BLaER1 treated with 17β-estradiol and CSF1 and Interleukin-3, amounts not matched to agents 10 nM and 100 nM (cell line): ENCODE measurements around the gene LCOR.

ENCODE experiments used
- H3K27ac ChIP-seq, 11 experiments: shearing (Covaris generic); formaldehyde crosslinking; 2 replicates each; pipeline ENCODE4 v1.8.1; 2022
- H3K27me3 ChIP-seq, 11 experiments: shearing (Covaris generic); formaldehyde crosslinking; 2 replicates each; pipeline ENCODE4 v1.8.1; 2022
- H3K36me3 ChIP-seq, 11 experiments: shearing (Covaris generic); formaldehyde crosslinking; 2 replicates each; pipeline ENCODE4 v1.8.1; 2022
- H3K4me1 ChIP-seq, 10 experiments: shearing (Covaris generic); formaldehyde crosslinking; 2 replicates each; pipeline ENCODE4 v1.8.1; 2022
- H3K4me2 ChIP-seq, 11 experiments: shearing (Covaris generic); formaldehyde crosslinking; 2 replicates each; pipeline ENCODE4 v1.8.1; 2022
- H3K4me3 ChIP-seq, 10 experiments: shearing (Covaris generic); formaldehyde crosslinking; 2 replicates each; pipeline ENCODE4 v1.8.1; 2022
- H3K9ac ChIP-seq, 11 experiments: shearing (Covaris generic); formaldehyde crosslinking; 2 replicates each; pipeline ENCODE4 v1.8.1; 2022
- H3K9me3 ChIP-seq, 11 experiments: shearing (Covaris generic); formaldehyde crosslinking; replicated peaks in 1 of 11; 2 replicates each; pipeline ENCODE4 v1.8.1; 2022
- H4K20me1 ChIP-seq, 11 experiments: shearing (Covaris generic); formaldehyde crosslinking; 2 replicates each; pipeline ENCODE4 v1.8.1; 2022
- Cebpa-rat ChIP-seq, 11 experiments: shearing (Covaris generic); IDR thresholded peaks; 2 replicates each; pipeline ENCODE4 v1.8.1; 2022

LCOR gene

GRCh38 chr10:96820765-96821164, 11.3 kb upstream of the LCOR start:
- TF ChIP-seq Cebpa-rat (IDR thresholded peaks at IDR 0.05) = no peak
- no peak overlapping the region for H3K27ac ChIP-seq
- H3K4me3 ChIP-seq = no peak overlapping the region
- H4K20me1 ChIP-seq = no peaks in the 10 kb centered on the region
- H3K36me3 ChIP-seq = peaks cover 0 to 42% (median 5%) of the 10 kb centered on the region in 11 experiments; a peak in 11 of 22 replicates
- peaks cover 3 to 45% (median 28%) of the 10 kb centered on the region in 11 experiments; a peak in 17 of 22 replicates for H3K9me3 ChIP-seq
- H3K27me3 ChIP-seq = no peaks in the 10 kb centered on the region
- H3K4me2 ChIP-seq = no peak overlapping the region
- H3K9ac ChIP-seq = no peak overlapping the region
- H3K4me1 ChIP-seq = peaks cover 0 to 8% (median 0%) of the 10 kb centered on the region in 10 experiments; a peak in 4 of 20 replicates

GRCh38 chr10:96826438-96826837, 5.7 kb upstream of the LCOR start:
- Histone ChIP-seq H3K9ac (no peak overlapping the region), H3K27me3 (no peaks in the 10 kb centered on the region), H3K4me3 (no peak overlapping the region), H4K20me1 (no peaks in the 10 kb centered on the region), H3K4me2 (peak overlapping the region in 2 of 11 experiments; percentile 6 to 12; a peak in 1 of 22 replicates), H3K27ac (peak overlapping the region in 3 of 11 experiments; percentile 20 to 57 (median 35); a peak in 4 of 22 replicates), H3K9me3 (peaks cover 0 to 21% (median 7%) of the 10 kb centered on the region in 11 experiments; a peak in 14 of 22 replicates), H3K36me3 (peaks cover 0 to 21% (median 5%) of the 10 kb centered on the region in 11 experiments; a peak in 11 of 22 replicates), H3K4me1 (peaks cover 15 to 33% (median 18%) of the 10 kb centered on the region in 10 experiments)
- no peak for TF ChIP-seq Cebpa-rat (IDR thresholded peaks at IDR 0.05)

- H3K27me3 ChIP-seq = no peaks in the 10 kb centered on the region
- H3K27ac ChIP-seq = no peak overlapping the region
- H3K9me3 ChIP-seq = peaks cover 0 to 18% (median 7%) of the 10 kb centered on the region in 11 experiments; a peak in 10 of 22 replicates
- no peak for TF ChIP-seq Cebpa-rat (IDR thresholded peaks at IDR 0.05)
- no peak overlapping the region for H3K4me3 ChIP-seq
- no peak overlapping the region; a peak in 1 of 22 replicates for H3K9ac ChIP-seq
- peaks cover 0 to 13% (median 3%) of the 10 kb centered on the region in 11 experiments; a peak in 5 of 22 replicates for H3K36me3 ChIP-seq
- peaks cover 16 to 34% (median 20%) of the 10 kb centered on the region in 10 experiments for H3K4me1 ChIP-seq
- H4K20me1 ChIP-seq = peaks cover 5 to 9% (median 8%) of the 10 kb centered on the region in 11 experiments; a peak in 20 of 22 replicates
- no peak overlapping the region for H3K4me2 ChIP-seq
Observed at GRCh38 chr10:96828609-96829008, 3.5 kb upstream of the LCOR start.

DNA sequence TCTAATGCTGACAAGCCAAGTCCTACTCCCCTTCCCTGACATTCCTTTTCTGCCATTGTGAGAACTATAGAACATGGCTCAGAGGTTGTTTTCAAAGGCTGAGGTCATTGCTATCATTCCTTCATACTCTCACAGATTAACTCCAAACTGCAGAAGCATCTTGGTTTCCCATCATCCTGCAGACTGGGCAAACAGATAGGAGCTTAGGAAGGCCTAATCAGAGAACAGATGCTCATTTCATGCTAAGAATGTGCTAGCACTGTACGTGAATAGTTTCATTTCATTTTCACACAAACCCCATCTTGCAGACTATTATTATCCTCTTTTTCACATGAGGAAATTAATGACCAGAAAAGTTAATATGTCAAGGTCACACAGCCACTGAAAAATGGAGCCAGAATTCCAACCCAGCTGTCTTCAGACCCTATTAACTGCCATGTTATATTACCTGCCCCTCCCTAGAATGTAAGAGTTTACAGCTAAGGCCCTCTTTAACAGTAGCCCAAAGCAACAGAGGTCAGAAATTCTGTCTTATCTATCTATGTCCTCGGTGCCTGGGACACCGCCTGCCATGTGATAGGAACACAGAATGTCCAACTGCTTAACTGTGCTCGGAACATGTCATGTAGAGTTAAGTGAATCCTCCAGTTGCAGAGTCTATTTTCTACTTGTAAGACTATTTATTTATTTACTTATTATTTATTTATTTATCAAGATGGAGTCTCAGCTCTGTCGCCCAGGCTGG, 2.9 kb upstream of the LCOR start:
- no peak overlapping the region for H3K4me3 ChIP-seq
- H3K36me3 ChIP-seq = peaks cover 0 to 8% (median 0%) of the 10 kb centered on the region in 11 experiments; a peak in 3 of 22 replicates
- H3K9ac ChIP-seq = no peak overlapping the region
- H3K4me1 ChIP-seq = peaks cover 20 to 39% (median 26%) of the 10 kb centered on the region in 10 experiments
- H3K27ac ChIP-seq = no peak overlapping the region
- no peak overlapping the region for H3K4me2 ChIP-seq
- H3K9me3 ChIP-seq = peaks cover 0 to 12% (median 4%) of the 10 kb centered on the region in 11 experiments; a peak in 9 of 22 replicates
- peaks cover 11 to 14% (median 14%) of the 10 kb centered on the region in 11 experiments; a peak in 20 of 22 replicates for H4K20me1 ChIP-seq
- no peak for TF ChIP-seq Cebpa-rat (IDR thresholded peaks at IDR 0.05)
- no peaks in the 10 kb centered on the region for H3K27me3 ChIP-seq

DNA sequence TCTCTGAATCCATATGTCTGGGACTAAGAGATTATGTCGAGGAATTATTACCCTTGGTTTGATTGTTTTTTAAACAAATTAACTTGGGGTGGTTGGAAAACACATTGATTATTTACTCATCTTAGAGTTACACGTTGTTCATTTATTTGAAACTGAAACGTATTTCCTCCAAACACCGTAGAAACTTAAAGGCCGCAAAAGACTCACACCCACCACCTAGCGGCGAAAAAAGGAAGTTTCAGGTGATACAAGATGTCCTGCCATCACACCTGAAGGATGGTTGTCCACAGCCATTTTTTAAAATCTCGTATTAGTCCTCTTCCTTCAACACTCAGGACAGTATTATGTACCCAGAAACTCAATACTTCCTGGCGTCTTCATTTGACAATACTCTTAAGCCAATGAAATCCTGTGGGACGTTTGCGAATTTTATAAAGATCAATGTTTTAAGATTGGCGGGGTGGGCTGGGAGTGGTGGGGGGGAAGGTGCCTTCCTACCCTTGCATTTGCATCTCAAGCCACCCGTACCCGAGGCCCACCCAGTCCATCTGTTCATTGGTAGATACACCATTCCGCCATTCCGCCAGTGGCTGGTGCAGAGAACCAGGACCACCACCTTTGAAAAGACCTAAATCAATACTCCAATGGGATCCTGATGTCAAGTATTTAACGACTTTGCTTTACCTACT, 1.4 kb upstream of the LCOR start:
- peak overlapping the region; percentile 87 to 97 (median 94); a peak in 20 of 22 replicates for H3K27ac ChIP-seq
- peak overlapping the region; percentile 58 to 89 (median 81) for H3K4me2 ChIP-seq

GRCh38 chr10:96831200-96831866, 765 bp upstream of the LCOR start:
- Histone ChIP-seq H3K9me3 (no peaks in the 10 kb centered on the region), H3K27me3 (no peaks in the 10 kb centered on the region), H3K36me3 (peaks cover 0 to 5% (median under 1%) of the 10 kb centered on the region in 11 experiments; a peak in 4 of 22 replicates), H3K4me2 (peak overlapping the region; percentile 58 to 89 (median 81)), H3K4me3 (peak overlapping the region; percentile 90 to 99 (median 95)), H3K9ac (peak overlapping the region; percentile 89 to 96 (median 94)), H4K20me1 (peaks cover 31 to 36% (median 35%) of the 10 kb centered on the region in 11 experiments), H3K4me1 (peaks cover 39 to 48% (median 45%) of the 10 kb centered on the region in 10 experiments), H3K27ac (peak overlapping the region; percentile 87 to 97 (median 94))
- TF ChIP-seq Cebpa-rat (IDR thresholded peaks at IDR 0.05) = no peak

More for the DNA sequence above, 1.4 kb upstream of the LCOR start:
- no peak for TF ChIP-seq Cebpa-rat (IDR thresholded peaks at IDR 0.05)
- Histone ChIP-seq H3K27me3 (no peaks in the 10 kb centered on the region), H3K9ac (peak overlapping the region; percentile 89 to 96 (median 94); a peak in 19 of 22 replicates), H4K20me1 (peaks cover 24 to 29% (median 28%) of the 10 kb centered on the region in 11 experiments), H3K9me3 (no peaks in the 10 kb centered on the region), H3K36me3 (peaks cover 0 to 4% (median 0%) of the 10 kb centered on the region in 11 experiments; a peak in 1 of 22 replicates), H3K4me3 (peak overlapping the region; percentile 90 to 99 (median 95); a peak in 18 of 20 replicates), H3K4me1 (peaks cover 32 to 47% (median 39%) of the 10 kb centered on the region in 10 experiments)

DNA sequence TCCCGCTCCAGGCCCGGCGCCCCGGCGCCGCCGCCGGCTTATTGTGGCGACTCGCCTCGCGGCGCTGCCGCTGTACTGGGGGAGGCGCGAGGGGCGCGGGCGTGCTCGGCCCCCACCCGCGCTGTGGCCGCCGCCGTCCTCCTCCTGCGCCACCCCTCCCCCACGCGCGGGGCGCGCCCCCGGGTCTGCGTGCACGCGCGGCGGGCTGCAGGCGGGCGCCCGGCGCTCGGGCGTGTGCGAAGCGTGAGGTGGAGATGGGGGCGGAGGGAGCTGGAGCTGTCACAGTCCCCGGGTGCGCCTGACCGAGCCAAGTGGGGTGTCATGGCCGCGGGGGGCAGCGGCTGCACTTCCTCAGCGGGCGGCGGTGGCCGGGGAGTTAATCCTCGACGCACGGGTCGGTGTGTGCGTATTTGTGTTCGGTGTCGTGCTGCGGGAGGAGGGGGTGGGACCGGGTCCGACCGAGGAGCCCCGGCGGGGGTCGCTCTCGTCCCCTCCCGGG, 672 bp downstream of the LCOR start:
- Histone ChIP-seq H3K9me3 (0 out of 22 replicates have a peak, but pooled peaks cover 0 to 6% (median 0%) of the 10 kb centered on the region in 11 experiments), H3K36me3 (peaks cover 0 to 19% (median 14%) of the 10 kb centered on the region in 11 experiments; a peak in 20 of 22 replicates), H3K27me3 (no peaks in the 10 kb centered on the region), H3K4me3 (peak overlapping the region; percentile 90 to 99 (median 95)), H3K27ac (peak overlapping the region; percentile 87 to 97 (median 94)), H4K20me1 (peaks cover 44 to 50% (median 49%) of the 10 kb centered on the region in 11 experiments), H3K4me2 (peak overlapping the region; percentile 82 to 97 (median 93)), H3K9ac (peak overlapping the region; percentile 89 to 96 (median 94)), H3K4me1 (peaks cover 48 to 63% (median 55%) of the 10 kb centered on the region in 10 experiments)
- no peak for TF ChIP-seq Cebpa-rat (IDR thresholded peaks at IDR 0.05)
